HG03066 (cell line): ENCODE measurements around the gene SCUBE3.

Source experiments
- ATAC-seq: cut with Tn5 transposase; IDR thresholded peaks from one replicate; pipeline ENCODE4 v1.9.1; 2021; ENCODE audit warnings: low read depth; ENCODE audit not compliant: unreplicated experiment

SCUBE3 gene

GRCh38 chr6:35264550-35265274 is 51.0 kb downstream of the SCUBE3 start:
- ATAC-seq: no peak

- no peak for ATAC-seq
These were observed 51.8 kb downstream of the SCUBE3 start for GRCh38 chr6:35265523-35265922.

- ATAC-seq: no peak
These were observed 53.7 kb downstream of the SCUBE3 start for GRCh38 chr6:35267446-35267845.

- ATAC-seq: no peak
These were observed 54.1 kb downstream of the SCUBE3 start for GRCh38 chr6:35267897-35268296.

- no peak for ATAC-seq
These were observed 58.2 kb downstream of the SCUBE3 start for GRCh38 chr6:35272005-35272404.

GRCh38 chr6:35273822-35274559 is 60.2 kb downstream of the SCUBE3 start:
- no peak for ATAC-seq

- no peak for ATAC-seq
These were observed 62.0 kb downstream of the SCUBE3 start for GRCh38 chr6:35275744-35276260.

- no peak for ATAC-seq
These were observed 65.0 kb downstream of the SCUBE3 start for GRCh38 chr6:35278708-35279107.

- ATAC-seq: no peak
These were observed 67.1 kb downstream of the SCUBE3 start for GRCh38 chr6:35280903-35281302.

GRCh38 chr6:35282472-35282871 is 68.7 kb downstream of the SCUBE3 start:
- no peak for ATAC-seq

GRCh38 chr6:35283361-35283760 is 69.6 kb downstream of the SCUBE3 start:
- no peak for ATAC-seq

GRCh38 chr6:35287671-35288396 is 74.1 kb downstream of the SCUBE3 start:
- ATAC-seq: no peak

GRCh38 chr6:35288834-35289233 is 75.1 kb downstream of the SCUBE3 start:
- ATAC-seq: no peak

GRCh38 chr6:35291491-35291890 is 77.7 kb downstream of the SCUBE3 start:
- no peak for ATAC-seq

- ATAC-seq: no peak
These were observed 78.7 kb downstream of the SCUBE3 start for GRCh38 chr6:35292494-35292893.

GRCh38 chr6:35293681-35294080 is 79.9 kb downstream of the SCUBE3 start:
- ATAC-seq: no peak

GRCh38 chr6:35294308-35294945 is 80.7 kb downstream of the SCUBE3 start:
- ATAC-seq: no peak

- no peak for ATAC-seq
These were observed 81.3 kb downstream of the SCUBE3 start for GRCh38 chr6:35295036-35295435.

GRCh38 chr6:35295521-35296315 is 82.0 kb downstream of the SCUBE3 start:
- ATAC-seq: no peak
